Mesendoderm (in vitro differentiated cells): ENCODE results near the gene ATE1.
"Not testable (repeated sequence)": the region's sequence is repeated elsewhere in the genome, so short reads cannot be mapped to it uniquely, and the experiment has no call there.

Experiments used
- DNase-seq: peaks from one replicate; pipeline ENCODE4 v3.0.0; 2013
- H2AK5ac ChIP-seq: 2 replicates; pipeline ENCODE4 v1.6.1; 2013; ENCODE audit warnings: low read length, inconsistent platforms
- H2BK120ac ChIP-seq: 2 replicates; pipeline ENCODE4 v1.6.1; 2013; ENCODE audit warnings: low read depth, mild to moderate bottlenecking, low read length, moderate library complexity, mixed read lengths
- H2BK15ac ChIP-seq: replicated peaks from 2 replicates; pipeline ENCODE4 v1.6.1; 2013; ENCODE audit warnings: low read depth, mild to moderate bottlenecking, moderate library complexity
- H2BK5ac ChIP-seq: 2 replicates; pipeline ENCODE4 v1.6.1; 2013; ENCODE audit warnings: low read length, inconsistent platforms
- H3K18ac ChIP-seq: 2 replicates; pipeline ENCODE4 v1.6.1; 2013; ENCODE audit warnings: mild to moderate bottlenecking, low read length, mixed read lengths
- H3K23ac ChIP-seq: one replicate; pipeline ENCODE4 v1.6.1; 2013; ENCODE audit warnings: low read length
- H3K27ac ChIP-seq: 2 replicates; pipeline ENCODE4 v1.5.1; 2013; ENCODE audit warnings: low read depth, mild to moderate bottlenecking, inconsistent platforms, low read length, moderate library complexity
- H3K27me3 ChIP-seq: 2 replicates; pipeline ENCODE4 v1.6.1; 2013; ENCODE audit warnings: low read length, control low read depth, mild to moderate bottlenecking, inconsistent platforms; ENCODE audit not compliant: insufficient read depth, poor library complexity
- H3K36me3 ChIP-seq: 2 replicates; pipeline ENCODE4 v1.6.1; 2013; ENCODE audit warnings: low read length, inconsistent platforms; ENCODE audit not compliant: control insufficient read depth, insufficient read depth
- H3K4ac ChIP-seq: one replicate; pipeline ENCODE4 v1.6.1; 2013; ENCODE audit warnings: low read depth, mild to moderate bottlenecking, low read length, moderate library complexity
- H3K4me1 ChIP-seq: 2 replicates; pipeline ENCODE4 v1.6.1; 2013; ENCODE audit warnings: low read depth, low read length, inconsistent platforms; ENCODE audit not compliant: control insufficient read depth
- H3K4me2 ChIP-seq: 2 replicates; pipeline ENCODE4 v1.6.1; 2013; ENCODE audit warnings: low read length
- H3K4me3 ChIP-seq: 2 replicates; pipeline ENCODE4 v1.5.1; 2013; ENCODE audit warnings: mild to moderate bottlenecking, low read length
- H3K56ac ChIP-seq: one replicate; pipeline ENCODE4 v1.6.1; 2013; ENCODE audit warnings: low read length
- H3K79me1 ChIP-seq: 2 replicates; pipeline ENCODE4 v1.6.1; 2013; ENCODE audit warnings: low read length, inconsistent platforms
- H3K79me2 ChIP-seq: 2 replicates; pipeline ENCODE4 v1.6.1; 2013; ENCODE audit warnings: mild to moderate bottlenecking, low read length; ENCODE audit not compliant: control insufficient read depth, insufficient read depth
- H3K9ac ChIP-seq: 2 replicates; pipeline ENCODE4 v1.6.1; 2013; ENCODE audit warnings: low read length, inconsistent platforms
- H4K5ac ChIP-seq: one replicate; pipeline ENCODE4 v1.6.1; 2013; ENCODE audit warnings: low read length
- H4K8ac ChIP-seq: one replicate; pipeline ENCODE4 v1.6.1; 2013; ENCODE audit warnings: low read depth, mild to moderate bottlenecking, control low read depth, low read length, moderate library complexity
- WGBS: extraction: QIAGEN DNeasy Blood & Tissue Kit; methylation state at CpG from one replicate; pipeline ENCODE4 v1.1.7; 2013; ENCODE audit warnings: low lambda C conversion rate, missing lambda C conversion rate; ENCODE audit not compliant: insufficient coverage; ENCODE audit errors: extremely low coverage; 5-methylcytosine and 5-hydroxymethylcytosine counted together

ATE1 gene

DNA sequence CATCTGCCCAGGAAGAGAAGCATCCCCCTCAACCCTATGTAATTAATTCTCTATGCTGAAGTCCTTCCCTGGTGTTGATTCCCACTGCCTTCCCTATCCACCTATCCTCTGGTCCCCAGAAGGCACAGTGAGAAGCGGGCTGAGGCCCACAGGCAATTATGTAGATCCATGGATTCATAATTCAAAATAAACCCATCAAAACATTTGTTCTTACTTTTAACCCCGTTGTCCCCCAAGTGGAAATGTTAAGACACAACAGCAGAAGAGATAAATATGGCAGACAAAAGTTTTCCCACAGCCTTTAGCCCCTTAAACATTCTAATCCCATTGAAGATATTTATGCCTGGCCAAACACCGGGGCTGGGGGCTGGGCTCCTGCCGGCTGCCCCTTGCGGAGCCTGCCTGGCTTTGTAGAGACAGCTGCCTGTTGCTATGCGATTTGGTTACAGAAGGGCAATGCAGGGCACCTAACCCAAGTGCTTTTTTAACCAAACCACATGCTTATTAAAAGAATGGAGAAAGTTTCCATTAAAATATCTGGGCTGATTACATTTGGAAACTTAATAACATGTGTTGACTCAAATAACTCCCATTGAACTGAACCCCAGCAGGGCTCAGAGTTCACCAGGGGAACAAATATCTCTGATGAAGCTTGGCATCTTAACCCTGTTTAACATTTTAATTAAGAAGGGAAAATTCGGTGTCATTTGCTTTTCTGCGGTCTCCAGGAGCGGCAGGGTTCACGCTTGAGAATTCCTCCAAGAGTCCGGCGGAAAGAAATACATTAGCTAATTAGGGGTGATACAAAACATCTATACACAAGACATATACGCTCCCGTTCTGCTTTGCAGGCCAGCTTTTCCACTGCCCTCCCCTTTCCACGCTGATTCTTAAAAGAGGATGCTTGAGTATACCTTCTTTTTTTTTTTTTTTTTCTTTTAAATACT is 218.8 kb downstream of the ATE1 start:
- no peak overlapping the region for H4K5ac ChIP-seq
- no CpG with 5 or more reads among the region's 15 CpGs for WGBS
- peak; percentile 44 for DNase-seq

GRCh38 chr10:121702351-121703320 is 225.2 kb downstream of the ATE1 start:
- Histone ChIP-seq H2BK120ac (no peak overlapping the region), H4K8ac (no peak overlapping the region), H3K4me3 (no peak overlapping the region), H3K23ac (no peak overlapping the region), H3K79me2 (no peaks in the 10 kb centered on the region), H2BK5ac (no peak overlapping the region), H3K27me3 (no peaks in the 10 kb centered on the region), H3K9ac (no peak overlapping the region), H3K36me3 (no peaks in the 10 kb centered on the region), H3K4ac (no peak overlapping the region), H3K18ac (no peak overlapping the region), H4K5ac (no peak overlapping the region), H2AK5ac (no peak overlapping the region), H3K4me2 (no peak overlapping the region), H3K79me1 (no peaks in the 10 kb centered on the region), H3K4me1 (no peaks in the 10 kb centered on the region), H3K27ac (no peak overlapping the region), H3K56ac (no peak overlapping the region), H2BK15ac (no peak overlapping the region)
- WGBS = no CpG with 5 or more reads among the region's 13 CpGs
- no peak for DNase-seq

More for the DNA sequence above, 218.8 kb downstream of the ATE1 start:
- H3K4ac ChIP-seq = no peak overlapping the region
- no peak overlapping the region for H3K4me3 ChIP-seq
- H3K23ac ChIP-seq = no peak overlapping the region
- no peak overlapping the region for H2BK120ac ChIP-seq
- H4K8ac ChIP-seq = no peak overlapping the region
- no peak overlapping the region for H3K18ac ChIP-seq
- H3K79me2 ChIP-seq = no peaks in the 10 kb centered on the region
- H2BK15ac ChIP-seq = no peak overlapping the region
- H3K56ac ChIP-seq = no peak overlapping the region
- no peak overlapping the region for H2AK5ac ChIP-seq
- no peaks in the 10 kb centered on the region for H3K79me1 ChIP-seq
- peaks cover 3% of the 10 kb centered on the region for H3K4me1 ChIP-seq
- no peaks in the 10 kb centered on the region for H3K36me3 ChIP-seq
- no peak overlapping the region for H3K9ac ChIP-seq
- H3K27ac ChIP-seq = no peak overlapping the region
- H3K27me3 ChIP-seq = no peaks in the 10 kb centered on the region
- no peak overlapping the region for H2BK5ac ChIP-seq
- no peak overlapping the region for H3K4me2 ChIP-seq

DNA sequence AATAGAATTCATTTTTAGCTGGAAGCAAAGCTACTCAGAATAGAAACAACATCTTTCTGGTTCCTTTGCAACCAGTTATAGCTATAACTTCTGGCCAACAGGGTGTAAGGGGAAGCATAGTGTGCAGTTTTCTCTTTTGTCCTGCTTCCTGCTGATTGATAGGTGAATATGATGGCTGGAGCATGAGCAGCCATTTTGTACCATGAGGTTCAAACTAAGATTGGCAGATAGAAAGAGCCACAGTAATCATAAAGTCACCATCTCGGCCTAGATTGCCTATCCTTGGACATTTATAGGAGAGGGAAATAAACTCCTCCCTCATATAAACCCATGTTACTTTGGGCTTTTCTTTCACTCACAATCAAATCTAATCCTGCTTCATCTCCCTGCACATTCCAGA is 227.4 kb downstream of the ATE1 start:
- no peak overlapping the region for H2AK5ac ChIP-seq
- H2BK120ac ChIP-seq = no peak overlapping the region
- no peak overlapping the region for H3K18ac ChIP-seq
- no peak overlapping the region for H3K4ac ChIP-seq
- no peak overlapping the region for H4K5ac ChIP-seq
- DNase-seq = no peak
- H2BK15ac ChIP-seq = no peak overlapping the region
- H3K27me3 ChIP-seq = no peaks in the 10 kb centered on the region
- H4K8ac ChIP-seq = no peak overlapping the region
- WGBS = no CpG with 5 or more reads among the region's 1 CpG
- H3K23ac ChIP-seq = no peak overlapping the region
- no peak overlapping the region for H3K56ac ChIP-seq
- H3K36me3 ChIP-seq = no peaks in the 10 kb centered on the region
- H3K4me3 ChIP-seq = no peak overlapping the region
- H3K9ac ChIP-seq = no peak overlapping the region
- H3K79me1 ChIP-seq = no peaks in the 10 kb centered on the region
- no peaks in the 10 kb centered on the region for H3K4me1 ChIP-seq
- H3K4me2 ChIP-seq = no peak overlapping the region
- H3K79me2 ChIP-seq = no peaks in the 10 kb centered on the region
- H2BK5ac ChIP-seq = no peak overlapping the region
- H3K27ac ChIP-seq = no peak overlapping the region

DNA sequence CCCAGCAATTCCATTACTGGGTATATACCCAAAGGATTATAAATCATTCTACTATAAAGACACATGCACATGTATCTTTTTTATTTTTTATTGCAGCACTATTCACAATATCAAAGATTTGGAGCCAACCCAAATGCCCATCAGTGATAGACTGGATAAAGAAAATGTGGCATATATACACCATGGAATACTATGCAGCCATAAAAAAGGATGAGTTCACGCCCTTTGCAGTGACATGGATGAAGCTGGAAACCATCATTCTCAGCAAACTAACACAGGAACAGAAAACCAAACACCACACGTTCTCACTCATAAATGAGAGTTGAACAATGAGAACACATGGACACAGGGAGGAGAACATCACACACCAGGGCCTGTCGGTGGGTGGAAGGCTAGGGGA is 228.1 kb downstream of the ATE1 start:
- not testable (repeated sequence) for H3K4ac ChIP-seq, H3K79me1 ChIP-seq, H2BK15ac ChIP-seq, H3K23ac ChIP-seq, H3K4me2 ChIP-seq, H3K4me1 ChIP-seq, H3K79me2 ChIP-seq, H3K18ac ChIP-seq, H2BK5ac ChIP-seq, H3K9ac ChIP-seq, DNase-seq, H3K27me3 ChIP-seq, H2AK5ac ChIP-seq, H4K5ac ChIP-seq, H2BK120ac ChIP-seq, H3K56ac ChIP-seq, H3K27ac ChIP-seq, H3K4me3 ChIP-seq, H3K36me3 ChIP-seq, H4K8ac ChIP-seq
- no CpG with 5 or more reads among the region's 3 CpGs for WGBS

DNA sequence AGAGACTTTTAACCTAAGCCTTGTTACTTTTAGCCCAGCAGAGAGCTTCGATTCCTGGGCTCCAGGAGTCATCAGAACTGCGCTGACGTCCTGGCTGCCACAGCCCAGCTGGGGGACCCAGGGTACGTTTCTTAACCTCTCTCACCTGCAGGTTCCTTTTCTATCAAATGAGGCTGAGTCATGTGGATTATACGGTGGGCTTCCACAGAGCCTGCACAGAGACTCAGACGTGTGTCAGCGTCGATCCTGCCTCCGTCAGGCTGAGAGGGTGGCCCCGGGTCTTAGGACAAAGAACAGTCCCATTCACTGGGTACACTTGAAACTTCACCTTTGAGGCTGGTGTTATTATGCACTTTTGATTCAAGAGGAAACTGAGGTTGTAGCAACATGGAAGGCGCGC is 228.9 kb downstream of the ATE1 start:
- no peaks in the 10 kb centered on the region for H3K27me3 ChIP-seq
- H3K27ac ChIP-seq = no peak overlapping the region
- WGBS = no CpG with 5 or more reads among the region's 12 CpGs

More for the DNA sequence above, 228.9 kb downstream of the ATE1 start:
- H2BK15ac ChIP-seq = no peak overlapping the region
- H2BK120ac ChIP-seq = no peak overlapping the region
- no peak for DNase-seq
- no peaks in the 10 kb centered on the region for H3K79me2 ChIP-seq
- no peaks in the 10 kb centered on the region for H3K79me1 ChIP-seq
- H3K4me2 ChIP-seq = no peak overlapping the region
- H3K36me3 ChIP-seq = no peaks in the 10 kb centered on the region
- no peak overlapping the region for H2BK5ac ChIP-seq
- no peak overlapping the region for H2AK5ac ChIP-seq
- H3K9ac ChIP-seq = no peak overlapping the region
- no peak overlapping the region for H3K23ac ChIP-seq
- no peak overlapping the region for H3K4ac ChIP-seq
- no peaks in the 10 kb centered on the region for H3K4me1 ChIP-seq
- no peak overlapping the region for H4K5ac ChIP-seq
- no peak overlapping the region for H3K4me3 ChIP-seq
- H3K56ac ChIP-seq = no peak overlapping the region
- no peak overlapping the region for H3K18ac ChIP-seq
- no peak overlapping the region for H4K8ac ChIP-seq
